SK-N-SH treated with all-trans-retinoic acid at 6 μM for 48 hours (cell line): ENCODE results near the gene KLHL6.

Experiments
- RARB ChIP-seq: fragments of 250-450 bp; sonication (Bioruptor Pico); IDR thresholded peaks from 2 replicates; pipeline ENCODE4 v1.8.0; 2021; ENCODE audit warnings: mild to moderate bottlenecking, moderate library complexity
- TF ChIP-seq, protein P1 (sequence below): fragments of 250-450 bp; sonication (Bioruptor Pico); IDR thresholded peaks from 2 replicates; pipeline ENCODE4 v1.8.0; 2020; ENCODE audit warnings: mild to moderate bottlenecking, moderate library complexity, borderline replicate concordance

DNA sequence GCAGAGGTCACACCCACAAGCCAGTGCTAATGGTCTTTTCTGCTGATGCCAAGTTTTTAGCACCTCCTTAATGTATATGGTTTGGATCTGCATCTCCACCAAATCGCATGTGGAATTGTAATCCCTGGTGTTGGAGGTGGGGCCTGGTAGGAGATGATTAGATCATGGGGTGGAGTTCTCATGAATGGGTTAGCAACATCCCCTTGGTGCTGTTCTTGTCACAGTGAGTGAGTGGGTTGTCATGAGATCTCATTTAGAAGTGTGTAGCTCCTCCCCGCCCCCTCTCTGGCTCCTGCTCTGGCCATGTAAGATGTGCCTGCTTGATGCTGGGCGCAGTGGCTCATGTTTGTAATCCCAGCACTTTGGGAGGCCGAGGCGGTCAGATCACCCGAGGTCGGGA lies 37.3 kb upstream of the KLHL6 start:
- no peak for TF ChIP-seq RARB
- TF ChIP-seq, protein P1, sequence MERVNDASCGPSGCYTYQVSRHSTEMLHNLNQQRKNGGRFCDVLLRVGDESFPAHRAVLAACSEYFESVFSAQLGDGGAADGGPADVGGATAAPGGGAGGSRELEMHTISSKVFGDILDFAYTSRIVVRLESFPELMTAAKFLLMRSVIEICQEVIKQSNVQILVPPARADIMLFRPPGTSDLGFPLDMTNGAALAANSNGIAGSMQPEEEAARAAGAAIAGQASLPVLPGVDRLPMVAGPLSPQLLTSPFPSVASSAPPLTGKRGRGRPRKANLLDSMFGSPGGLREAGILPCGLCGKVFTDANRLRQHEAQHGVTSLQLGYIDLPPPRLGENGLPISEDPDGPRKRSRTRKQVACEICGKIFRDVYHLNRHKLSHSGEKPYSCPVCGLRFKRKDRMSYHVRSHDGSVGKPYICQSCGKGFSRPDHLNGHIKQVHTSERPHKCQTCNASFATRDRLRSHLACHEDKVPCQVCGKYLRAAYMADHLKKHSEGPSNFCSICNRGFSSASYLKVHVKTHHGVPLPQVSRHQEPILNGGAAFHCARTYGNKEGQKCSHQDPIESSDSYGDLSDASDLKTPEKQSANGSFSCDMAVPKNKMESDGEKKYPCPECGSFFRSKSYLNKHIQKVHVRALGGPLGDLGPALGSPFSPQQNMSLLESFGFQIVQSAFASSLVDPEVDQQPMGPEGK (CRISPR knock-in tag) = no peak
